Activated T-cell treated with anti-CD3 and anti-CD28 coated beads, Interleukin-2, amount 50 U/mL, for 4 hours (primary cell): ENCODE measurements around the gene PDE4D. TPM values are rescaled to one million over a fixed set of nuclear protein-coding genes. Genes with fewer than 3 reads are reported as not detected.

Experiments used
- ATAC-seq, 2 donors: fragments of 200-7000 bp; cut with Tn5 transposase; one replicate each; pipeline ENCODE4 v1.10.0; 2021
- DNase-seq: peaks from one replicate; pipeline ENCODE4 v3.0.0-alpha.2; 2020
- H3K27me3 Mint-ChIP-seq: one replicate; pipeline ENCODE4 v1.8.0; 2021; ENCODE audit warnings: low read depth, mixed read lengths
- H3K36me3 Mint-ChIP-seq: one replicate; pipeline ENCODE4 v1.8.0; 2022; ENCODE audit warnings: mixed read lengths; ENCODE audit not compliant: insufficient read depth
- H3K4me1 Mint-ChIP-seq: one replicate; pipeline ENCODE4 v1.8.0; 2021; ENCODE audit warnings: low read depth, mixed read lengths
- H3K4me3 Mint-ChIP-seq: one replicate; pipeline ENCODE4 v1.8.0; 2021; ENCODE audit warnings: mild to moderate bottlenecking, moderate library complexity, mixed read lengths
- H3K9me3 Mint-ChIP-seq: one replicate; pipeline ENCODE4 v1.8.0; 2021; ENCODE audit warnings: mixed read lengths
- total RNA-seq, 3 donors: library from RNA; stranded (reverse); gene quantifications; one replicate each; pipeline ENCODE4 v1.2.1, GENCODE V29; 2021

The PDE4D gene
- total RNA-seq, 3 donors from 2014 or later, result 13.9 to 17.1 (median 16.7) TPM

DNA sequence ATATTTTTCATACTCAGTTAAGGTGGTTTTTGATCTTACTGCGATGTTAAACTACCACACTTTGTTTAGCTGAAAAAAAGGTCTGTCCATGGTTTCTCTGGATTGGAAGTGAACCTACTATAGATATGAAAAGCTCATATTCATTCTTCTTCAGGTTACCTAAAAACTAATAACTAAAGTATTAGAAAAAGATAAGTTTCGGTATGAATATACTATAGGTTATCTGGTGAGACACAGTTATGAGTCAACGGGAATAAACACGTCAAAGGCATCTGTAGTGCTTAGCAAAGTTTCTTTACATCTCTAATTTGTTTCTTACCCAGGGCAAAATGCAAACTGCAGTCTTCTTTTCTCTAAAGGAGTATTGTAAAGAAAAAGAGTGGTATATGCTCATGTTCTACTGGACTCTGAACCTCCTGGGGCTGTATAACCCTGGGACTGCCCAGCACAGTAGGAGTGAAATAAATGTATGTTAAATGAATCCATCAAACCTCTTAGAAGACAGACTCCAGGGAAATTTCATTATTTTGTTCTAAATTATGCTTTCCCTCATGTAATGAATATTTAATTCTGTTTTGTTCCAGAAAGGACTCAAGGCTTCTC, 521.9 kb downstream of the PDE4D start:
- Mint-ChIP-seq H3K4me1 (peaks cover 2% of the 10 kb centered on the region), H3K9me3 (peaks cover 20% of the 10 kb centered on the region), H3K27me3 (peaks cover 10% of the 10 kb centered on the region), H3K36me3 (no peaks in the 10 kb centered on the region), H3K4me3 (no peak overlapping the region)
- ATAC-seq (peak in 1 of 2 donors; percentile 30), DNase-seq (no peak)

- Mint-ChIP-seq H3K4me1 (peaks cover 2% of the 10 kb centered on the region), H3K4me3 (no peak overlapping the region), H3K9me3 (peaks cover 9% of the 10 kb centered on the region), H3K27me3 (peaks cover 12% of the 10 kb centered on the region), H3K36me3 (no peaks in the 10 kb centered on the region)
- ATAC-seq (no peak), DNase-seq (no peak)
These were observed 524.6 kb downstream of the PDE4D start for GRCh38 chr5:59368951-59369350.

DNA sequence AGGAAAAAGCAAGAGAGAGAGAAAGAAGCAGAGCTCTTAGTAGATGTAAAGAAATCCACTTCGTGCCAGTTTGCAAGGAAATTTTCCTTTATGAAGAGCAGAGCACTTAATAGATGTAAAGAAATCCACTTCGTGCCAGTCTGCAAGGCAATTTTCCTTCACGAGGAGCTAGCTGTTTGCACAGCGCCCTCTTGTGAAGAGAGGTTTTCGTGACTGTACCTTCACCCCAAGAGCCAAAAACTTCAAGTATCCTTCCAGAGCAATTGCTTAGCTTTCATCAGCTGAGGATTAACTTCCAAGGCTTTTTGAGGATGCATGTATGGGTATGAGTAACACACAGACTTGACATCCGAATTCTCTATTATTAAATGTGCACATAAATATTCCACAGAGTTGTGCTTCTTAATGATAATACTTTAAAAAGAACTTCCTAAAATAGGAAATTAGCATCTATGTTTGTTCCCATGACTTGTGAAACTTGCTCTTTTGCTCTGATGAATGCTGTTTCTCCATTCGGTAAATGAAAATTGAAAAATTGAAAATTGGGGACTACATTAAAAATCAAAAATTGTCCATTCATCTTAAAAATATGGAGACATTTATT, 525.6 kb downstream of the PDE4D start:
- DNase-seq, result peak; percentile 21
- H3K36me3 Mint-ChIP-seq, result no peaks in the 10 kb centered on the region
- ATAC-seq, result no peak
- H3K9me3 Mint-ChIP-seq, result no peaks in the 10 kb centered on the region
- H3K4me1 Mint-ChIP-seq, result peaks cover 2% of the 10 kb centered on the region
- peaks cover 13% of the 10 kb centered on the region for H3K27me3 Mint-ChIP-seq
- no peak overlapping the region for H3K4me3 Mint-ChIP-seq

- DNase-seq, result no peak
- Mint-ChIP-seq H3K27me3 (peaks cover 17% of the 10 kb centered on the region), H3K36me3 (no peaks in the 10 kb centered on the region), H3K9me3 (no peaks in the 10 kb centered on the region), H3K4me3 (no peak overlapping the region), H3K4me1 (peaks cover 2% of the 10 kb centered on the region)
- ATAC-seq, result no peak
These were observed 526.7 kb downstream of the PDE4D start for GRCh38 chr5:59366784-59367183.

DNA sequence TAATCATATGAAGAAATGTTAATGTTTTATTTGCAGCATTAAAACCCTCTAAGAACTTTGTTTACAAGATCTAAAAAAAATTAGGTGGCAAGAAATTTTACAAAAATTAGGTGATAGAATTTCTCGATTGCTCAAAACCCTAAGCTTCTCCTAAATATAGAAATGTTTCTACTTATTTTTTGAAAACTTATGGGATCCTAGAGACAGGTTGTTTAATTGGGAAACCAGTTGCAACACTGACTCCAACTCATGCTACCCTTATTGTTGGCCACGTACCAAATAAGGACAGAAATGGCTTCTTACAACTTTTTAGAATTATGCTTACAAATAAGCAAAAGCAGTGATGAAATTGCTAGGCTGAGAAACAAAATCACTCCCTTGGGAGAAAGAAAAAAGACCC, 531.1 kb downstream of the PDE4D start:
- Mint-ChIP-seq H3K27me3 (peaks cover 17% of the 10 kb centered on the region), H3K36me3 (no peaks in the 10 kb centered on the region), H3K9me3 (no peaks in the 10 kb centered on the region), H3K4me1 (no peaks in the 10 kb centered on the region), H3K4me3 (no peak overlapping the region)
- ATAC-seq (no peak), DNase-seq (no peak)

- DNase-seq, result no peak
These were observed 532.1 kb downstream of the PDE4D start for GRCh38 chr5:59361454-59361853.

DNA sequence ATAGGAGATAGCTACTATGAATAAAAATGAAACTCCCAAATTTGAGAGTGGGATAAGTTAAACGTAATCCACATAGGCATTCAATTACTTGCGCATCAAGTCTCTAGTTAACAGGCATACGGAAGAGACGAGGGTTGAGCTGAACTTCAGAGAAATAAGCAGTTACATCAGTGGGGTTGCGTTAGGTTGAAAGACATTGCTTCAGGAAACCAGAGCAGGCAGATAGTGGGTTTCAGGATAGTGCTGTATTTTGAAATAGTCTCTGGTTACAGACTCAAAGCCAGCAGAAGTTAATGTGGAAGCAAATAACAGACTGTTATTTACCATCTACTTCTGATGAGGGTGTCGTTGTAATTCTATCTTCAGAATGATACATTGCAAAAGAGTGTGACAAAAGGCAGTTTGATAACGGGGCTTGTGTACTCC, 533.4 kb downstream of the PDE4D start:
- H3K4me1 Mint-ChIP-seq, result no peaks in the 10 kb centered on the region

More at GRCh38 chr5:59361454-59361853, 532.1 kb downstream of the PDE4D start:
- H3K4me3 Mint-ChIP-seq, result no peak overlapping the region
- no peak for ATAC-seq
- no peaks in the 10 kb centered on the region for H3K9me3 Mint-ChIP-seq
- H3K36me3 Mint-ChIP-seq, result no peaks in the 10 kb centered on the region
- peaks cover 17% of the 10 kb centered on the region for H3K27me3 Mint-ChIP-seq
- no peaks in the 10 kb centered on the region for H3K4me1 Mint-ChIP-seq

DNA sequence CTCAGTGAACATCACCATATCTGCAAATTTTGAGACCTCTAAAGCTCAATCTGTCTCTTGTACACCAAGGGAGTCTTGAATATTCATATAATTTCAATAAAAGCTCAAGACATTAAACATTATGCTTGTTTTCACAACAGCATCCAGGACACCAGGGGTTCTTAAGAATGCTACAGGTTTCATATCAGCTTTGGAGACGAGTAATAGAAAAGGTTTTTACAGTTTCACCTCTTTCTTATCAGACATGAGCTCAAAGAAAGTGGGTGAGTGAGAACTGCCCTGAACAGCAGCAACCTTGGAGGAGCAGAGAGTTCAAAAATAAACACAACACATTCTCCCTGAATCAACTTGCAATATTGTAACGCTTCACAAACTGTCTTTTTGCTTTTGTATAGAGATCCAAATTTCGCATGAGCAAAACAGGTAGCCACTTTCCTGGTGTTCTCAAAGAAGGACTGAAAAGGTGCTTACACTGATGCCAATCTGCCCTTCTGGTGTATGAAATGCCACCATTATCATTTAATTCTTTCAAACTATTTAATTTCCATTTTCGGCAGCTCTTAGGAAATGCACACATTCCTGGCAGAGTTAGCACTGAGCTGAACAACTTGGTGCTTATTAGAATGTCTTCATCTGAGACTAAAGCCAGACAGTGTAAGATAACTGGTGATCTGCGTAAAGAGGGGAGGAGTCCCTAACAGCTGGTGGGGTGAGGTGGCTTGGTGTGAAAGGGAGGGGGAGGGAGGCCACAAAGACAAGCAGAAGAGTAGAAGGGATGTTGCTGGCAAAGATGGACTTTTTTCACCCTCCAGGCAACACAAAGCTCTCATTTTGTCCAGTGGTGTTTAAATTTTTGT, 535.3 kb downstream of the PDE4D start:
- no peak for ATAC-seq
- peaks cover 19% of the 10 kb centered on the region for H3K27me3 Mint-ChIP-seq
- H3K4me3 Mint-ChIP-seq, result no peak overlapping the region
- no peaks in the 10 kb centered on the region for H3K4me1 Mint-ChIP-seq
- no peaks in the 10 kb centered on the region for H3K9me3 Mint-ChIP-seq
- no peak for DNase-seq
- no peaks in the 10 kb centered on the region for H3K36me3 Mint-ChIP-seq

More for the DNA sequence above, 533.4 kb downstream of the PDE4D start:
- Mint-ChIP-seq H3K9me3 (no peaks in the 10 kb centered on the region), H3K27me3 (peaks cover 15% of the 10 kb centered on the region), H3K4me3 (no peak overlapping the region), H3K36me3 (no peaks in the 10 kb centered on the region)
- no peak for DNase-seq
- ATAC-seq, result no peak

DNA sequence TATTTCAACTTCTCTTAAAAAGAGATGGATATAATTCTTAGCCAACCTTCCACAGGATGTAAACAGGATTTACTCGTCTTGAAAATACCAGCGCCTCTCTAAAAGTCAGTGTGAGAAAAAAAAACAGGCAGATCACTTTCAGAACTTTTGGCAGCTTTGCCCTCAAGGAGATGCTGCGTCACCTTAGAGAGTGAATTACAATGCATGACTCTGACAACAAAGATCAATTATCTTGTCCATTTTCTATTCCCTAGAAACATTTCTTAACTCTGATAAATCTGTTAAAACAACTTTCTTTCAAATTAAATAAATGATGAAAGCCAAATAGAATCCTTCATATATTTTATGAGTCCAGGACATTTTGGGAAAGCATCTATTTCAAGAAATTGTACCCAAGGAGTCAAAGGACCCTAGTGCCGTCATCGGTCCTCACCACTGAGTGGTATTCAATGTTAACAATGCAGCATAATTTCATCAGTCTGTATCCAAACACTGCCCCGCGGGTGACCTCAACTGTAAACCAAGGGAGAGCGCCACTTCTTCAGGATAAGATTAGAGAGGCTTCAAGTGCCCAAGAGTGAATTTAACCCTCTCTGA, 536.0 kb downstream of the PDE4D start:
- Mint-ChIP-seq H3K4me1 (no peaks in the 10 kb centered on the region), H3K9me3 (no peaks in the 10 kb centered on the region), H3K36me3 (no peaks in the 10 kb centered on the region), H3K27me3 (peaks cover 14% of the 10 kb centered on the region), H3K4me3 (no peak overlapping the region)
- ATAC-seq (no peak), DNase-seq (no peak)

GRCh38 chr5:59356813-59357380, 536.6 kb downstream of the PDE4D start:
- no peak for DNase-seq
- H3K4me1 Mint-ChIP-seq, result no peaks in the 10 kb centered on the region
- H3K27me3 Mint-ChIP-seq, result peaks cover 14% of the 10 kb centered on the region

GRCh38 chr5:59354811-59355210, 538.7 kb downstream of the PDE4D start:
- Mint-ChIP-seq H3K27me3 (peaks cover 16% of the 10 kb centered on the region), H3K4me1 (no peaks in the 10 kb centered on the region), H3K36me3 (no peaks in the 10 kb centered on the region), H3K4me3 (no peak overlapping the region), H3K9me3 (no peaks in the 10 kb centered on the region)
- no peak for DNase-seq
- no peak for ATAC-seq

More at GRCh38 chr5:59356813-59357380, 536.6 kb downstream of the PDE4D start:
- no peaks in the 10 kb centered on the region for H3K36me3 Mint-ChIP-seq
- ATAC-seq, result no peak
- no peaks in the 10 kb centered on the region for H3K9me3 Mint-ChIP-seq
- no peak overlapping the region for H3K4me3 Mint-ChIP-seq

DNA sequence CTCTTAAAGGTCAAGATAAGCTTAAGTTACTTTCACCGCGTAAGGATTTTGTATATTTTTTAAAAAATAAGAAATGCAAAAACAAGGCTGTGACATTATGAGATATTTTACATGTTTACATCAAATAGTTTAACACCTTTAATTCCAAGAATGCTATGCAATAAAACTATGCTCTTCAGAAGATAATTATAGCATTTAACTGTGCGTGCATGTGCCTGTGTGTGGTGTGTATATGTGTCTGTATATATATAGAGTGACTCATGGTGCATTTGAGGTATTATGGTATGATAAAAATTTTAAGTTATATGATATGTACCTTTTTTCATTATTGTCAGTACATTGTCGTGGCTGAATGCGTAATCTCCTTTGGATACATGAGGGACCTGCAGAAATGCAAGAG, 539.3 kb downstream of the PDE4D start:
- no peaks in the 10 kb centered on the region for H3K9me3 Mint-ChIP-seq
- no peaks in the 10 kb centered on the region for H3K36me3 Mint-ChIP-seq
- H3K27me3 Mint-ChIP-seq, result peaks cover 16% of the 10 kb centered on the region
- DNase-seq (no peak), ATAC-seq (no peak)
- H3K4me1 Mint-ChIP-seq, result no peaks in the 10 kb centered on the region
- no peak overlapping the region for H3K4me3 Mint-ChIP-seq

DNA sequence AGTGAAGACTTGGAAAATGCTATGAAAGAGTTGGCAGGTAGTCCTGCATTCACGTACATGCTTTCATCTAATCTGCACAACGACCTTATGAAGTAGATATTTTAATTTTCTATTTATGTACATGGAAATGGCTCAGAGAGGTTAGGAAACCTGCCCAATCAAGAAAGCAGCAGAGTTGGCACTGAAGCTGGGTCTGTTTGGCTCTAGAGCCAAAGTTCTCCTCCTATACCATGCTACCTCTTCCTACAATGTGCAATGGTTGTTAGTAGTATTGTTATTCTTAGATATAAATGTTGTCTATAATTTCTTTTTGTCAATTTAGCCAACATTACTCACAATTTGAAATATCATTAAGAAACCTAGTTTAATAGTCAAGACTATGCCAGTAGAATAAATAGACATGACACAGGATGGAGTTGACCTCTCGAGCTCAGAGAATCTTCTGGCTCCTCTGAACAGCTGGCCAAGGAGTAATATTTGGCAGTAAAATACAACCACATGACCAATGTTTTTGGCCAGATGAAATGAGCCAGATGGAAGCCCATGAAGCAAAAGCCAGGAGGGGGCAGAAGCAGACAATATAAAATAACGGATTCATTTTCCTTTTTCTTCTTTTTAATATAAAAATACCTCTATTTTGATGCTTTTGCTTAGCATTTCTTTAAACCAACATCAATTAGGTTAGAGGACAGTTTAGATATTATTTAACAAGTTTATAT, 542.3 kb downstream of the PDE4D start:
- Mint-ChIP-seq H3K4me3 (no peak overlapping the region), H3K27me3 (peaks cover 11% of the 10 kb centered on the region), H3K9me3 (no peaks in the 10 kb centered on the region), H3K4me1 (no peaks in the 10 kb centered on the region), H3K36me3 (no peaks in the 10 kb centered on the region)
- DNase-seq (no peak), ATAC-seq (no peak)

DNA sequence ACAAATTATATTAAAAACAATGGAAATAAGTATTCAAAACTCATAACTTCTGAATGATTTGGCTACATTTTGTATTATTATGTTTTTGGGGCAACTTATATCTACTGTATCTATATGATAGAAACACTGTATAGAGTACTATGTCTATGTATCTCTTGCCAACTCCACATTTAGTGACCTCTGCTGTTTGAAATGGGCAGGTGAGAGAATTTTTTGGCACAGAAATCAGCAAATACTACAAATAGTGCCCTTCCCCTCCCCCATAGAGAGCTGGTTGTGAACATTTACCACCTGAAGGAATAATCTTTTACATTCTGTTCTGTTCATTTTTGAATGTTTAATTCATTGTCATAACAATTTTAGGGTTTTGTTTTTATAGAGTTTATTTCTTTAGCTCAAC, 545.3 kb downstream of the PDE4D start:
- Mint-ChIP-seq H3K9me3 (no peaks in the 10 kb centered on the region), H3K4me3 (no peak overlapping the region), H3K36me3 (no peaks in the 10 kb centered on the region), H3K4me1 (no peaks in the 10 kb centered on the region), H3K27me3 (peaks cover 12% of the 10 kb centered on the region)
- DNase-seq (no peak), ATAC-seq (no peak)
